Testis (tissue), 2 donors: ENCODE data around the gene FBXO38.

Experiments used
- POLR2A ChIP-seq: fragments of 450-650 bp; IDR thresholded peaks from one replicate; pipeline ENCODE4 v1.6.1; 2017; ENCODE audit warnings: antibody characterized with exemption, mild to moderate bottlenecking, moderate library complexity
- TF ChIP-seq, protein P1 (sequence below), 3 experiments: fragments of 450-650 bp in 2 of 3; fragments of 200-600 bp in 1 of 3; sonication (generic) in 1 of 3; IDR thresholded peaks; one replicate each; pipeline ENCODE4 v1.5.1; 2016 to 2019; ENCODE audit warnings: antibody characterized with exemption in 3 of 3, mild to moderate bottlenecking in 2 of 3, moderate library complexity in 1 of 3

DNA sequence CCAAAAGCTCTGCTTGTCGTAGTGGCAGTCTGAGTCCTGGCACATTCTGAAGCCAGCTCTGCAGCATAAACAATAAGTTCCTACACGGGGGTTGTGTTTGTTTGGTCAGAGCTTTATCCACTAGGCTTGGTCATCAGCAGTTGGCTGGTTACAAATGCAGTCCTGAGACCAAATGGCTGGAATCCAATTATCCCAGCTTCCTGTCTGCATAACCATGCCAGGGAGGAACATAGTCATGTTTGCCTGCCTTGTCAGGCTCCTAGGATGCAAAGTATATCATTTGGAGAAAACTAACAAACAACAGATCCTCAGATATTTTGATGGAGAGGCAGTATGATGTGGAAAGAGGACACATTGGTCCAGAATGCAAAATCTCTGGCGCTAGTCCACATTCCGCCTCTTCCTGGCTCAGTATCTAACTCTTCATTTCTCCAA is 85.8 kb downstream of the FBXO38 start:
- no peak for TF ChIP-seq POLR2A
- TF ChIP-seq, protein P1, sequence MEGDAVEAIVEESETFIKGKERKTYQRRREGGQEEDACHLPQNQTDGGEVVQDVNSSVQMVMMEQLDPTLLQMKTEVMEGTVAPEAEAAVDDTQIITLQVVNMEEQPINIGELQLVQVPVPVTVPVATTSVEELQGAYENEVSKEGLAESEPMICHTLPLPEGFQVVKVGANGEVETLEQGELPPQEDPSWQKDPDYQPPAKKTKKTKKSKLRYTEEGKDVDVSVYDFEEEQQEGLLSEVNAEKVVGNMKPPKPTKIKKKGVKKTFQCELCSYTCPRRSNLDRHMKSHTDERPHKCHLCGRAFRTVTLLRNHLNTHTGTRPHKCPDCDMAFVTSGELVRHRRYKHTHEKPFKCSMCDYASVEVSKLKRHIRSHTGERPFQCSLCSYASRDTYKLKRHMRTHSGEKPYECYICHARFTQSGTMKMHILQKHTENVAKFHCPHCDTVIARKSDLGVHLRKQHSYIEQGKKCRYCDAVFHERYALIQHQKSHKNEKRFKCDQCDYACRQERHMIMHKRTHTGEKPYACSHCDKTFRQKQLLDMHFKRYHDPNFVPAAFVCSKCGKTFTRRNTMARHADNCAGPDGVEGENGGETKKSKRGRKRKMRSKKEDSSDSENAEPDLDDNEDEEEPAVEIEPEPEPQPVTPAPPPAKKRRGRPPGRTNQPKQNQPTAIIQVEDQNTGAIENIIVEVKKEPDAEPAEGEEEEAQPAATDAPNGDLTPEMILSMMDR (IDR thresholded peaks at IDR 0.05), result no peak
